ENCODE measurements around the gene CTF1.
"Not testable (repeated sequence)": the region's sequence is repeated elsewhere in the genome, so short reads cannot be mapped to it uniquely, and the experiment has no call there.

CTF1 gene

DNA sequence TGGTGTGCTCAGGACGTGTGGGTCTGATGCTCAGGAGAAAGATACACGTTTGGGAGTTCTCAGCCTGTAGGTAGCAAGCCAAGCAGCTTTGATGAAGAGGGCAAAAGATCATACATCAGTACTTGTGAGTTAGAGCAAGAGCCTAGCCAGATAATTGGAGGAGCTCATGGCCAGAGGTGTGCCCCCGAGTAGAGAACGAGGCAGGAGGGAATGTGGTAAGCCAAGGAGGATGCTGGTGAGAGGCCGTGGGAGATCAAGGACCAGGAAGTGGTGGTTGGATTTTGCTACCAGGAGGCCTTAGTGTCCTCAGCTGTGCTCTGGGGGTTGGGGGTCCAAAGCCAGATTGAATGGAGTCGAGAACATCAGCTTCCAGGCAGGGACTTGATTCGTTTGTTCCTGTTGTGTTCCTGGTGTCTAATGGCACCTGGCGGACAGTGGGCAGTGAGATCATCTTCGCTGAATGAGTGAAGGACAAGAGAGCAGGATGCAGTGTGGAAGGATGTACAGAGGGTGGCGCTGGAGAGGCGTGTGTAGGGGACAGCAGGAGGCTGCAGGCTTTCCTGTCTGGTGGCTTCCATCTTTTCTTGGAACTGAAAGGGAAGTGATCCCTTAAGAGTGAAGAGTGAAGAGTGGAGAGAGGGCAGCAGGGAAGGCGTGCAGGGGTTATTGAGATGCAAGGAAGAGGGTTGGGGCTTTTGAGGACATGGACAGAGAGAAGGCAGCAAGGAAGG lies 38.6 kb downstream of the CTF1 start:
- peak; percentile 84 for DNase-seq

- DNase-seq: no peak
Measured at GRCh38 chr16:30937692-30938091, 41.3 kb downstream of the CTF1 start.

GRCh38 chr16:30939571-30939970 lies 43.2 kb downstream of the CTF1 start:
- DNase-seq: not testable (repeated sequence)

GRCh38 chr16:30941600-30942425 lies 45.4 kb downstream of the CTF1 start:
- DNase-seq: peak; percentile 88

GRCh38 chr16:30942426-30942806 lies 46.0 kb downstream of the CTF1 start:
- DNase-seq: peak; percentile 82

DNA sequence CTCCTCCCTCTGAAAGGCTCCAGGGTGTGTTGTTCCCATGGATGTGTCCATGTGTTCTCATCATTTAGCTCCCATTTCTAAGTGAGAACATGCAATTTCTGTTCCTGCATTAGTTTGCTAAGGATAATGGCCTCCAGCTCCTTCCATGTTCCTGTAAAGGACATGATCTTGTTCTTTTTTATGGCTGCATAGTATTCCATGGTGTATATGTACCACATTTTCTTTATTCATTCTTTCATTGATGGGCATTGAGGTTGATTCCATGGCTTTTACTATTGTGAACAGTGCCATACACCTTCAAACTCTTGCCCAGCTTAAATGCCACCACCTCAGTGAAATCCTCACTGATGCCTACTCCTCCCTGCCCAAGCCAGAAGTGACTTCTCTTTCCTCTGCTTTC lies 47.9 kb downstream of the CTF1 start:
- DNase-seq: no peak

DNA sequence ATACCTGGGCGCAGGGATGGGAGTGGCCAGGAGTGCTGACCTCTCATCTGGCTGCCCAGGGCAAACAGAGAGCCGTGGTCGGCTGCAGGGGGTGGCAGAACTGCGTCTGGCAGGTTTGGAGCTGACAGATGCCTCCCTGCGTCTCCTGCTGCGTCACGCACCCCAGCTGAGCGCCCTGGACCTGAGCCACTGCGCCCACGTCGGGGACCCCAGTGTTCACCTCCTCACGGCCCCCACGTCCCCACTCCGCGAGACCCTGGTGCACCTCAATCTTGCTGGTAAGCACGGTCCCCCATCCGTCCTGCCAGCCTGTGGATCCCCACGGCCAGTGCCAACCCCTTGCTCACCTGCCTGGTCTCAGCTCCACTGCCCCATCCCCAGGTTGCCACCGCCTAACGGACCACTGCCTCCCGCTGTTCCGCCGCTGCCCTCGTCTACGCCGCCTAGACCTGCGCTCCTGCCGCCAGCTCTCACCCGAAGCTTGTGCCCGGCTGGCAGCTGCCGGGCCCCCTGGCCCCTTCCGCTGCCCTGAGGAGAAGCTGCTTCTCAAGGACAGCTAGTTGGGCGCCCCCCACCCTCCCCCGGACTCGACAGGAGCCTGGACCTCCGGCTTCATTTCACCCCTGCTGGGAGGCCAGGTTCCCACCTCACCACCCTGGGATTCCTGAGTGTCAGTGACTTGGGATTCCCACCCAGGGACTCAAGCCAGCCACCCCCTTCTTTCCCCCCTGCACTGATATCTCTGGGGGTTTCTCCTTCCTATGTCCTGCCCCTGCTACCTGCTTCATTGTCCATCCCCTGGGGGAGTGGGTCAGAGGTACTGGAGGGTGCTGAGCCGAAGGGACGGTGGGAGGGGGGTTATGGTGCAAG lies 50.5 kb downstream of the CTF1 start:
- DNase-seq: peak; percentile 18

- no peak for DNase-seq
Measured at GRCh38 chr16:30947541-30947858, 51.1 kb downstream of the CTF1 start.

DNA sequence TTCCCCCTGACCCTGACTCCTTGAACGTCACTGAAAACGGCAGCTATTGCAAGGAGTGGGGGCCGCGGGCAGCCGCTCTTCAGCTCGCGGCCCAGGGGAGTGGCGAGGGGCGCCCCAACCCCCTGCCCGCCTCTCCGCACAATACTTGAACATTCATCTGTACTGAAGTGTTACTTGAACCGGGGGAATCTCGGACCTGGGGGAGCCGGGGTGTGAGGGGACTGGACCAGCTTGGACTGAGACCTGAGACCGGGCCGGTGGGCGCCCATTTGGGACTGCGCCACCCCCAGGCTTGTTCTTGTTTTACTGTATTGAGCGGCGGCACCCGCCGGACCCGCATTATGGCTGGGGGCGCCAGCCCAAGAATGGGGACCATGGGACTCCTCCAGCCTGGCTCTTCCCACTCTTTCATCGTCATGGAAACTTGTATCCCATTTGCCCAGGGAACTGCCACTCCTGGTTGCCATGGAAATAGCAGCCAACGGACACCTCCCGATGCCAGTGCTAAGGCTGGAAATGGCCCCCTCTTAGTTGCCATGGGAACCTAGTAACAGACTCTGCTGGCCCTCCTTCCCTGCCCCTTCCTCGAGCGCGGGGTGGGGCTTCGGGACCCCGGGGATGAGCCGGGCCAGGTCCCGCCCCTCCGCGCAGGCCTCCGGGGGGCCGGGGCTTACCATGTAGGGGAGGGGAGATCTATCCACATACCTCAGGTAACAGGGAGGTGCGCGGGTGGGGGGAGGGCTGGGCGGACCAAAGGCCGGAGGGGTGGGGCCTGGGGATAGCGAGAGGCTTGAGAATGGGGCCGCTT lies 51.6 kb downstream of the CTF1 start:
- DNase-seq: peak; percentile 98

- peak; percentile 72 for DNase-seq
Measured at GRCh38 chr16:30948667-30949649, 52.5 kb downstream of the CTF1 start, which contains the start of gene ORAI3. Gene ORAI3 (plus strand): TSS chr16:30949068. CDS start chr16:30949290, 222 bp downstream.

DNA sequence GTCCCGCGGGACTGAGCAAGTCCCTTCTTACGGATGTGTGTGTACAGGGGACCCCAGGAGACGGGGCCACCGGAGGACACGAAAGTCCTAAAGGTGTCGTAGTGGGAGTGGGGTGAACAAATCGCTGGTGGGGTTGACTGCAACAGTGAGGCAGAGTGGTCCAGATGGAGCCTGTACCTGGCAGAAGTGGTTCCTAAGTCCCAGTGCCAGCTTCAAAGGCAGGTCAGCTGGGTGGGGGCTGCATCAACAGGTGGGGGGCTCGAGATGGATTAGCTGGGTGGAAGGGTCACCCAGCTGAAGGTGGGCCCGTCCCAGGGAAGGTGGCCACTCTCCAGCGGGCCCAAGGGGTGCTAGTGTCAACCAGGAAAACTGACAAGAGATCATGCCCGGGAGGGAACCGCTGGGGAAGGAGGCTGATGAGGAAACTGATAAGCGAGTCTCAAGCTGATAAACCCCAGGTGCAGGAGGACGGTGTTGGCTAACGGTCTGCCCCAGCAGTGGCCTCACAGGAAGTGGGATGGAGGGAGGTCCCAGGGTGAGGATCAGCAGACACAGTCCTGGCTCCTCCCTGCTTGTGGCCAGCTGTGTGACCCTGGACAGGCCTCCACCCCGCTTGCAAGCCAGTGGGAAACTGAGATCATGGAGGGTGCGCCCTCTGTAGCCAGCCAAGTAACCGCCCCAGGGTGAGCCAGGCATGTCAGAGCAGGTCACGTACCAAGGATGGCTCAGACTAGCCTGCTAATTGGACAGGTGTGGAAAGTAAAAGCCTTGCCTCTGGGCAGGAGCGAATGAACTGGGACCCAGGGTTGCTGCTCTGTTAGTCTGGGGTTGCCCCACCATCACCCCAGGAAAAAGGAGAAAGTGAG lies 53.5 kb downstream of the CTF1 start:
- peak; percentile 78 for DNase-seq

GRCh38 chr16:30950516-30951065 lies 54.2 kb downstream of the CTF1 start:
- DNase-seq: no peak

DNA sequence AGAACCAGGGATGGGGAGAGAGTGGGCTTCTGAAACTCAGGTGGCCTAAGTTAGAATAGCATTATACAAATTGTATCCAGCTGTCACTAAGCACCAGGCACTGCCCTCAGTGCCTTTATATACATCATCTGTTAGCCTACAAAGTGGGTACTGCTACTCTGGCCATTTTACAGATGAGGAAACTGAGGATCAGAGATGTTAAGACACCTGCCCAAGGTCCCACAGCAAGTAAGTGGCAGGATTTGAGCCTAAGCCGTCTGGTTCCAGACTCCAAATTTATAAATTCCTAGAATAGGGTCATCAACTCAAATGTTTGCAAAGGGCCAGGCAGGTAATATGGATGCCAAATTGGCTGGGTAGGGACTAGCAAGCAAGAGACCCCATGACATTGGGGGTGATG lies 54.8 kb downstream of the CTF1 start:
- DNase-seq: no peak

GRCh38 chr16:30951750-30952149 lies 55.3 kb downstream of the CTF1 start:
- DNase-seq: no peak

GRCh38 chr16:30953111-30953510 lies 56.7 kb downstream of the CTF1 start:
- no peak for DNase-seq
